HG02852 (cell line): ENCODE results near the gene VAPA.

ENCODE experiments used
- ATAC-seq: cut with Tn5 transposase; IDR thresholded peaks from one replicate; pipeline ENCODE4 v1.9.1; 2021; ENCODE audit warnings: mild to moderate bottlenecking, moderate library complexity; ENCODE audit not compliant: unreplicated experiment

VAPA gene

DNA sequence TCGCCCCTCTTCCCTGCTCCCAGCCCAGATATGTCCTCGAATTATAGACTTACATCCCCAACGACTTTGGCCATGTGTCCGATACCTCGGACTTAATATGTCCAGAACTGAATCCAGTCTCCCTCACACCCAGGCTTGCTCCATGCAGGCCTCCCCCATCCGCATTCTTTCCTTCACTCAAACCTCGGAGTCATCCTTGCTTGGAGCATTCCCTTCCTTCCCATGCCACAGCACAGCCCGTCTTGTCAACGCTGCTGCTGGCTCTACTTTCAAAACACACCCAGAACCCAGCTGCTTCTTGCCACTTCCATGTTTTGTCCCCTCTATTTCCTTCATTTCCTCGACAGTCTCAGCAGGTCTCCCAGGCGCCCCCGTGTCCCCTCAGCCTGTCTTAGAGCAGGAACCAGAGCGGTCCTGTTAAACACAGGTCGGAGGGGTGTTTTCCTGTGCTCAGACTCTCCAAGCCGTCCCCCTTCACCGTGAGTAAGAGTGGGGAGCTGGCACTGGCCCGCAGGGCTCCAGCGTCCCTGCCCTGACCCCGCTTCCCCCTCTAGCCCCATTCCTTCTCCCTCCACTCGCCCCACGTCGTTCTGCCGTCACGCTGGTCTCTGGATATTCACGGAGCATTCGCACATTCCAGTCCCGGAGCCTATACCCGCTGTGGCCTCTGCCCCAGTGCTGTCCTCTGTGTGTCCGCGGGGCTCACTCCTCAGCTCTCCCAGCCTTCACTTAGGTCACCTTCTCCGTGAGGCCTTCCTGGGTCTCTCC, 54.4 kb downstream of the VAPA start:
- no peak for ATAC-seq

DNA sequence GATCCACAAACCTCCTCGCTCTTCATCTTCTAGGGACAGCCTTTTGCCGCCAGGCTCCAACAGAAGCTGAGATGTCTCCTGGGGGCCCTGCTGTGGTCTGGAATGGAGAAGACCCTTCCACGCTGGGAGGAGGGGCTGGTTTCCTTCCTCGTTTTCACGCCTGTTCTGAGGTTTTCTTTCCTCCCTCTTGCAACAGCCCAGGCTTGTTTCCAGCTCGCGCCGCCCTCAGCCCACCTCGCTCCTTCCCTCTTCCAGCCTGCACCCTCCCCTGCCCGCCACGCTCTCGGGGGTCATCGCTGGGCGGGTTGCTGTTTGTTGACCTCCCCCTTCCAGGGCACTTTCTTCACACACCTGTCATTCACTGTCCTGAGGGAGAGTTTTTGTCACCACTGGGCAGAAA, 55.4 kb downstream of the VAPA start:
- no peak for ATAC-seq

- ATAC-seq = peak; percentile 57
These were observed 57.6 kb downstream of the VAPA start for GRCh38 chr18:9971313-9971920.

- ATAC-seq = no peak
These were observed 59.7 kb downstream of the VAPA start for GRCh38 chr18:9973470-9973869.

- ATAC-seq = no peak
These were observed 60.6 kb downstream of the VAPA start for GRCh38 chr18:9974279-9974915.

DNA sequence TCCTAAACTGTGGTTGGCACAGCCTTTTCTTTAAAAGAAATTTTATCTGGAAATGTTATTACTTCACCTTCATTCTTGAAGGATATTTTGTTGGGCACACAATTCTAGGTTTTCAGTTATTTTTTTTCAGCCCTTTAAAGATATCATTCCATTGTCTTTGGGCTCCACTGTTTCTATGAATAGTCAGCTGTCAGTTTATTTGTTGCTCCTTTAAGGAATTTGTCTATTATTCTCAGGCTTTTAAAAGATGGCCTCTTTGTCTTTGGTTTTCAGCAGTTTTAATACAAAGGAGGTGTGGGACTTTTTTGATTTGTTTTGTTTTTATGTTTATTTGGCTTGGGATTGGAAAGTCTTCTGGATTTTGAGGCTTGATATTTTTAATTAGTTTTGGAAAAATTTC, 61.8 kb downstream of the VAPA start:
- no peak for ATAC-seq

GRCh38 chr18:9982711-9983110, 68.9 kb downstream of the VAPA start:
- ATAC-seq = no peak

- no peak for ATAC-seq
These were observed 70.3 kb downstream of the VAPA start for GRCh38 chr18:9984080-9984479.

DNA sequence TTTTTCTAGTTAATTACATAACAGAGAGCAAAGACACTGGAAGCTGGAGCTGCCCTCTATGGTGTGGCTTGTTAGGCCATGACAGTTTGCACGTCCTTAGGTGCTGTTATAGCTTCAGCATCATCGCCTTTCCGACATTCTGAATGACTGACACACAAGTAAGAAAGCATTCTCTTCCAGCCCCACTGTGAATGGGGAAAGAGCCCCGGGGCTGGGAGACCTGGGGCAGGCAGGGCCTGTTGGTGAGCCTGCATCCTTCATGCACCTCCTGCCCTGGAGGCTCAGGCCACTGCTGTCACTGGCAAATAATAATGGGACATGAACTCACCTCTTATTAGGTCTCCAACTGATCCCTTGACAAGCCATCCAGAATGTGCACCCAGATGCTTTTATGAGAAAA, 71.8 kb downstream of the VAPA start:
- no peak for ATAC-seq

DNA sequence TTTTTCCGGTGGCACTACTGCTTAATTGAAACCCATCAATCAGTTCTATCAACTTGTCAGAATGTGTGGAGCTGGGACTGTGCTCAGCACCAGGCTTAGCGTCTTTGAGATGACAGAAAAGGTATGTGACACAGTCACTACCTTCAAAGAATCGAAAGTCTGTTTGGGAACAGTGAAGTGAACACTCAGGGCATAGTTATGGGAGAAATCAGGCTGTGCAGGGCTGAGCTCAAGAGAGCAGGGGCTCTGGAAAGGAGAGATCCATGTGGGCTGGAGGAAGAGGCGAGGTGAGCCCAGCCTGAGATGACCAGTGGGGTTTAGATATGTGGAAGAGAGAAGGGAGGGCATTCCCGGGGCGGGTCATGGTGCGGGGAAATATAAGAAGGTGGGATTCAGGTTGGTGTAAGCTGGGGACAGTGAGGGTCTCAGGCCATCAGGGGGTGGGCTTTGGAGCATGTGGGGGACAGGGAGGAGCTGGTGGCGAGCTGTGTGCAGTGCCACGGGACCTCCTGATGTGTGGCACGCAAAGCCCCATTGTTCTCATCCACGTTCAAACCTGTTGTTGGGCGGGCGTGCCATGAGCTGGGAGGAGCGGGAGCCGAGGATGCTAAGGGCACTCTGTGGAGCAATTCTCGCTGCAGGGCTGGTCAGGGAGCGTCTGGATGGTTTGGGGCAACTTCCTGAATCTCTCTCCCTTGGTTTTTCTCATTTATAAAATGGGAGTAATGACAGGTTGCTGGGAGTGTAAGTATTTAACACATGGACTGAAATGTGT, 72.5 kb downstream of the VAPA start:
- no peak for ATAC-seq

GRCh38 chr18:9987345-9987744, 73.5 kb downstream of the VAPA start:
- ATAC-seq = no peak

- no peak for ATAC-seq
These were observed 74.1 kb downstream of the VAPA start for GRCh38 chr18:9987931-9988330.

- no peak for ATAC-seq
These were observed 74.8 kb downstream of the VAPA start for GRCh38 chr18:9988665-9989064.

- no peak for ATAC-seq
These were observed 75.7 kb downstream of the VAPA start for GRCh38 chr18:9989481-9989880.

DNA sequence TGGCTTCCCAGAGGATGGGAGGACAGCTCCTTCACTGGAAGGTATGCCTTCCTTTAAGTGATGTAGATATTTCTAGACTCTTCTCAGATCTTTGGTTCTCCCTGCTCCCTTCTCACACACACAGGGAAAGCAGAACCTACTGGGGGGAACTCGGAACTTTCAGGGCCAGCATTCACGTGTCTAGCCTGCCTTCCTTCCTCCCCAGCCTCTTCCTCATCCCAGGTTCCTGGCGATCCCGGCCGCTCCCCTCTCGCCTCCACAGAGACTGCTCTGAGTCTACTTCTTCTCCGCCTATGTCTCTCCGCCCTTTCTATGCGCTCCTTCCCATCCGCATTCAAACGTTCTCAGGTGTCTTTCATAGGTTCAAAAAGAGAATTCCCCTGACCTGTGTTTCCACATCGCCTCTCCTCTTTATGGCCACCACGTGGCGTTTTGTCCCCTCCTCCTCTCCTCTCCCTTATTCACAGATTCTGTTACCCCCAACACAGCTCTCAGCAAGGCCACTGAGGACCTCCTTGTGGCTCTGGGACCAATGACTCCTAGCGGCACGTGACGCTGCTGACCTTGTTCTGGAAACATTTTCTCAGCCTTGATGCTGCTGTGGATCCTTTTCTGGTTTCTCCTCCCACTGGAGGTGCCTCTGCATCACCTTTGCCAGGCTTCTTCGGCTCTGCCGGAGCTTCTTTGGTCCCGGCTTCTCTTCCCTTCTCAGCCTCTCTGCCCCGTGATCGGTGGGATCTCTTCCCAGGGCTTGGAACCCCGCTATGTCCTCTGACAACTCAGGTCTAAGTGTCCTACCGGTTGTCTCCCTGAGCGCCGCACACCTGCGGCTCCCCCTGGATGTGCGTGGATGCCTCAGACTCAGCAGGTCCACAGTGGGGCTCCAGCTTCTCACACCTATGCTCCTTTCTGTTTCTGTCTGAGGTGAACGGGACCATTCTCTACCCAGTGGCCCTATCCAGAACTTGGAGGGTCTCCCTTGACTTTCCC, 77.5 kb downstream of the VAPA start:
- ATAC-seq = no peak

GRCh38 chr18:9992300-9992972, 78.6 kb downstream of the VAPA start:
- ATAC-seq = no peak

GRCh38 chr18:9992973-9993520, 79.2 kb downstream of the VAPA start:
- no peak for ATAC-seq

GRCh38 chr18:9993521-9994025, 79.8 kb downstream of the VAPA start:
- no peak for ATAC-seq

DNA sequence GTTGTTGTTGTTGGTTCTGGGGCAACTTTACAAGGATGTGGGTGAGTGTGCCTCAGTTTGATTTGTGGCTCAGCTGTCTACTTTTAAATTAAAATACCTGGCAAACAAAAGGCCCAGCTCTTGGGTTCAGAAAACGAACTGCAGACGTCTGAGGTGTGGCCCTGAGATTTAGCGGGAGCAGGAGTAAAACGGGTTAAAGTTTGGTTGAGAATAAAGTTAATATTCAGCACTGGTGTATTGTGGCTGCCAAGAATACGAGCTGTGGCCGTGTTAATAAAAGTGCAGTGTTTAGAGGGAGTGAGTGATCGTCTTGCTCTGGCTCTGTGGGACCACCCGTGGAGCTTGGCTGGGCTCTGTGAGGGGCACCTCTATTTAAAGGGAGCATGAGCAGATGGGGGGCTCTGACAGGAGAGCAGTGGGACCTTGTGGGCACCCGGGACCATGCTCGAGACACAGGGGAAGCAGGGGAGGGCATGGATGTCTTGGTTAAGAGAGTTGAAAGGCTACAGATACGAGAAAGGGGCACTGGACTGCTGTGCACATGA, 80.3 kb downstream of the VAPA start:
- no peak for ATAC-seq
